C4-2B (cell line): ENCODE results near the gene MIEF1.

ENCODE experiments used
- H3K27ac ChIP-seq: fragments of 450-650 bp; 2 replicates; pipeline ENCODE4 v1.5.1; 2017
- CTCF ChIP-seq: fragments of 450-650 bp; conservative IDR thresholded peaks from 2 replicates; pipeline ENCODE4 v1.5.1; 2017; ENCODE audit warnings: mild to moderate bottlenecking
- ZFX ChIP-seq: fragments of 450-650 bp; IDR thresholded peaks from 2 replicates; pipeline ENCODE4 v1.6.1; 2017

The MIEF1 gene

DNA sequence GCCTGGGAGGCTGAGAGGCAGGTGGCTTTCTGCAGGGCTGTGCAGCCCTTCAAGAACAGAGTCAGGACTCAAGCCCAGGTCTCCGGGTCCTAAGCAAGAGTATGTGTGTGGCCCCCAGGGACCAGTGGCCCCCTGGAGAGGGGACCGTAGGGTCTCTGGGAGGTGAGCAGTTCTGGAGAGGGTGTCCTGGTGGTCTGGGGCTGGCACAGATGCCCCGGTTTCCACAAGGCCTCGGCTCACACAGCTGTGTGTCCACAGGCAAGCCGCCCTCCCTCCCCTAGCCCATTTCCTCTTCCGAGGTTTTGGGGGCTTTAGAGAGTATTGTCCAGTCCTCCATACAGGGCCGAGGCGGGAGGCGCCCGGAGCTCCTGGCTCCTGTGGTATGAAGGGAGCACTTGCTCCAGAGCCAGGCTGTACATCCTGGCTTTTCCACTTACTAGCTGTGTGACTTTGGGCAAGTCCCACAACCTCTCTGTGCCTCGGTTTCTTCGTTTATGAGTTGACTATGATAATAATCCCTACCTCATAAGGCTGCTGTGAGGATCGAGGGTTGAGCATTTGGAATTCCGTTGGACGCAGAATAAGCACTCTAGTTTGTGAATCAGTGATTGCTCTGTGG is 33.9 kb downstream of the MIEF1 start:
- no peak overlapping the region for H3K27ac ChIP-seq
- no peak for TF ChIP-seq ZFX
- TF ChIP-seq CTCF: no peak

DNA sequence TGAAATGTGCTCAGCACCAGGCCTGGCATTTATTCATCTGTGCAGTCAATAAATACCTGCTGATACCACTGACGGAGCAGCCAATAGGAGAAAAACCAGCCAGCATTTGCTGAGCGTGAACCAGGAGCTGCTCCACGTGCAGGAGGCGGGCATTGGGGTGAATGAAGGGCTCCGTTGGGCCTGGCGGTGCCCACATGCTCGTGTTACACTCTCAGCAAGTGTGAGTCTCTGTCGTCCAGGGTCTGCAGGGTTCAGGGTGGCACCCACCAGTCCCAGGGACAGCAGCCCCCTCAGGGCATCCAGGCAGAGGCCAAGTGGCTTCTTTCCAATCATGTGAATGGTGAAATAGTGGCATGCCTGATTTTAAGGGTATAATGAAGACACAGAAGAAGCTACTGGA is 34.6 kb downstream of the MIEF1 start:
- TF ChIP-seq CTCF: no peak
- no peak for TF ChIP-seq ZFX
- no peak overlapping the region for H3K27ac ChIP-seq

DNA sequence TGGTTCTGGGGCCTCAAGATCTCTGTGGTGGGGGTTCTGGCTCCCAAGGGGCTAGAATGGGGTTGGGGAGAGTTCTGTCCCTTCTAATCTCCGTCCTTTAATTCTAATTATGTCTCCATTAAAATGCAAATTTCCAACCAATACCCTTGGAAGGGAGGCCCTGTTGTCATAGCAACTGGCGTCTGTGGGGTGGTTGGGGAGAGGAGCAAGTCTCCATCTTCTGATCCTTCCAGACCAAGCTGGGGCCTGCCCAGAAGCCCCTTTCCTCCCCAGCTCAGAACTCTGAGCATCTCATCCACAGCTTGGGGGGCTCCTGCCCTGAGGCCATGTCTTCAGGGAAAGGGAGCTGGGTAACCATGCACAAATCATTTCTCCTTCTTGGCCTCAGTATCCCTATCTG is 35.9 kb downstream of the MIEF1 start:
- H3K27ac ChIP-seq: no peak overlapping the region
- TF ChIP-seq ZFX: no peak
- TF ChIP-seq CTCF: no peak

DNA sequence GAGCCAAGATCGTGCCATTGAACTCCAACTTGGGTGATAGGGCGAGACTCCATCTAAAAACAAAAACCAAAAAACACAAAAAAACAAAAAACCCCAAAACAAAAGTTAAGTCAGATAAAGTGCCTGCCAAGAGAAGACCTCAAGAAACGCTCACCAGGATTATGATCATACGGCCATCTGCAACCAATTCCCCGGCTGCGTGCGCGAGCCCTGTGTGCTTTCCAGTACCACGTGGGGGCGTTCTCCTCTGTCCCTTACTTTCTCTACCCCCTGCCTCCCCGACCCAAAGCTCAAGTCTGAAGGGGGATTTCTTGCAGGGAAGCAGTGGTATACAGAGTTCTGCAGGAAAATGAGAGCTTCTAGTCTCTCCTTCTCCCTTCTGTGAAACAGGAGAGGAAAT is 41.0 kb downstream of the MIEF1 start:
- no peak for TF ChIP-seq ZFX
- no peak for TF ChIP-seq CTCF
- H3K27ac ChIP-seq: no peak overlapping the region

DNA sequence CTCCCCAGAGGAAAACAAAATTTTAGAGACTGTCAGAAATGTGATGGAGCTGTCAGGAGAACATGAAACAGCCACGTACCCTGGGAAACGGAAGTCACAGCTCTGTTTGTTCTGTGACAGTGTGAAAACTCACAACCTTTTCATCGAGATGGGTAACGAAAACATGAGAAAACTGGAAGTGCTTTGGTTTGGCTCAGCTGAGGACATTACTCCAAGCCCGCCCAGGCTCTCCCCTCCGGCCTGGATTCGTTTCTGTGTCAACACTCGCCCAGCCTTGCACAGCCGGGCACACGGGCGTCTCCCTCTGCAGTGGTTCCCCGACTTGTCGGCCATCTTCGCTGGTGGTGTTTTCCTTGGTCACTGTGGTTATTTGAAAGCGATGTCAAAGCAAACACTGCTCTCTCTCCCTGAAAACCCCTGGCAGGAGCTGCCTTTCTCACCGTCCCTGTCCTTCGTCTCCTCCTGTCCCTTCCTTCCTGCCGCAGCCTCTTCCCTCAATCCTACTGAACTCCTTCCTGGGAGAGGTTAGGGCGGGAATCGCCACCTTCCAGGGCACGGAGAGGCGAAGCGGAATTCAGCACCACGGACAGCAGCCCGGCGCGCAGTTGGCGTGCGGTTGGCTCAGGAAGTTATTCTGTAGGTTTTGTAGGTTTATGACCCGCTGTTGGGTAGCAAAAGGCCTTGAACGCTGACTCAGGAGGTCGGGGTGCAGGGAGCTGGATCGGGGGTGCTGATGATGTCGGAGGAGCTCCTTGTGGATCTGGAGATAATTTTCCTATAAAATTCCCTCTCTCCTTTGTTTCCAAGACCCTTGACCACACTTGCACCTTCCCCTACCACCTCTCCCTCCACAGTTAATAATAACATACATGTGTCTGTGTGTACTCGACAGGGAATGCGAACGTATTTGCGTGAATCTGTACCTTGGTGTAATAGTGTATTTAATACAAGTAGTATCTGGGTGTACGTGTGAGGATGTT is 43.6 kb downstream of the MIEF1 start:
- no peak overlapping the region for H3K27ac ChIP-seq
- TF ChIP-seq CTCF (no peak), ZFX (no peak)

GRCh38 chr22:39546889-39547586 is 44.9 kb downstream of the MIEF1 start:
- no peak overlapping the region for H3K27ac ChIP-seq
- TF ChIP-seq CTCF: no peak
- no peak for TF ChIP-seq ZFX

GRCh38 chr22:39547587-39547947 is 45.5 kb downstream of the MIEF1 start:
- TF ChIP-seq CTCF (no peak), ZFX (no peak)

More at GRCh38 chr22:39547587-39547947, 45.5 kb downstream of the MIEF1 start:
- H3K27ac ChIP-seq: no peak overlapping the region
